OCI-LY3 (cell line): Measurements from ENCODE around the gene MROH8.

Experiments used
- EZH2phosphoT487 ChIP-seq: fragments of 200-600 bp; shearing (Covaris generic); IDR thresholded peaks from 2 replicates; pipeline ENCODE4 v1.6.1; 2018; ENCODE audit warnings: antibody characterized with exemption, mixed run types, low read depth
- TF ChIP-seq, protein P1 (sequence below): fragments of 200-600, 300-600 bp; sonication (generic); IDR thresholded peaks from 2 replicates; pipeline ENCODE4 v1.5.1; 2014; ENCODE audit warnings: antibody characterized with exemption, low read length, low read depth

DNA sequence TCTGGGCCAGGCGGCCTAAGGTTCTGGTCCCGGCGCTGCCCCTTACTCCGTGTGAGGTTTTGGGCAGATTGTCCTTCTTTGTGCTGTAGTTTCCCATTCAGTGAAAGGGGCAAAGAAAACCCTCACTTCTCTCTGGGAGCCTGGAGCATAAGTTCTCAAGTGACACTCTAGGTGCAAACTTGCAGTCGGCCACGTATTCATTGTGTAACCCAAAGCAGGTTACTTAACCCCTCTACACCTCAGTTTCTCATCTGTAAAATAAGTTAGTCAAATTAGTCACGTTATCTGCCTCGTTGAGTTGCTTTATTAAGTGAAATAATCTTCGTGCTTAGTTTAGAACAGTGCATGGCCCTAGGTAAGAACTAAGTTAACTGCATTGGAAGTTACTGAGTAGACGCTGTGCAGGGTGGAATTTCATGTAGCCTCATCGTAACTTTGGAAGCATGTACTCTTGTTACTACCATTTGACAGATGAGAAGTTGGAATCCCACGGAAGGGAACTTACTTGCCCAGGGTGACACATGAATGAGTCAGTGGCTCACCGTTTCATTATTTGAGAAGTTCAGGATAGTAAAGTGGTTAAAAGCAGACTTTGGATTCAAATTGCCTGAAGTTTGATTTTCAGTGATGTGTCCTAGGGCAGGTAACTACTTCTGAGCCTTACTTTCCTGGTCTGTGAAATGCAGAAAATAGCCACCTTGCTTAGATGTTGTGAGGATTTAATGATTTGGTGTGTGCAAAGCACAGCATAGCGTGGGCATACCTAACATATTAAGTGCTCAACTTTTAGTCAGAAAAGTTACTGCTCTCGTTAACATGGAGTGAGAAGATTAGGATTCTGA is 556 bp upstream of the MROH8 start:
- TF ChIP-seq, protein P1, sequence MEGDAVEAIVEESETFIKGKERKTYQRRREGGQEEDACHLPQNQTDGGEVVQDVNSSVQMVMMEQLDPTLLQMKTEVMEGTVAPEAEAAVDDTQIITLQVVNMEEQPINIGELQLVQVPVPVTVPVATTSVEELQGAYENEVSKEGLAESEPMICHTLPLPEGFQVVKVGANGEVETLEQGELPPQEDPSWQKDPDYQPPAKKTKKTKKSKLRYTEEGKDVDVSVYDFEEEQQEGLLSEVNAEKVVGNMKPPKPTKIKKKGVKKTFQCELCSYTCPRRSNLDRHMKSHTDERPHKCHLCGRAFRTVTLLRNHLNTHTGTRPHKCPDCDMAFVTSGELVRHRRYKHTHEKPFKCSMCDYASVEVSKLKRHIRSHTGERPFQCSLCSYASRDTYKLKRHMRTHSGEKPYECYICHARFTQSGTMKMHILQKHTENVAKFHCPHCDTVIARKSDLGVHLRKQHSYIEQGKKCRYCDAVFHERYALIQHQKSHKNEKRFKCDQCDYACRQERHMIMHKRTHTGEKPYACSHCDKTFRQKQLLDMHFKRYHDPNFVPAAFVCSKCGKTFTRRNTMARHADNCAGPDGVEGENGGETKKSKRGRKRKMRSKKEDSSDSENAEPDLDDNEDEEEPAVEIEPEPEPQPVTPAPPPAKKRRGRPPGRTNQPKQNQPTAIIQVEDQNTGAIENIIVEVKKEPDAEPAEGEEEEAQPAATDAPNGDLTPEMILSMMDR: no peak
- TF ChIP-seq EZH2phosphoT487: no peak
